Hepatocyte (in vitro differentiated cells): ENCODE measurements around the gene SETBP1. TPM values are rescaled to one million over a fixed set of nuclear protein-coding genes. Genes with fewer than 3 reads are reported as not detected.

Source experiments
- DNase-seq: peaks from one replicate; pipeline ENCODE4 v3.0.0-alpha.2; 2016; ENCODE audit warnings: low spot score
- H2AFZ ChIP-seq: fragments of 200-600 bp; sonication (generic); 2 replicates; pipeline ENCODE4 v1.6.0; 2016; ENCODE audit warnings: antibody characterized with exemption, mild to moderate bottlenecking
- H3K27ac ChIP-seq: fragments of 200-600 bp; sonication (generic); 2 replicates; pipeline ENCODE4 v1.5.1; 2016; ENCODE audit warnings: mild to moderate bottlenecking
- H3K27me3 ChIP-seq: fragments of 200-600 bp; sonication (generic); 2 replicates; pipeline ENCODE4 v1.6.1; 2016
- H3K36me3 ChIP-seq: fragments of 200-600 bp; sonication (generic); replicated peaks from 2 replicates; pipeline ENCODE4 v1.5.1; 2016; ENCODE audit warnings: low read depth; ENCODE audit not compliant: insufficient read depth
- H3K4me1 ChIP-seq: fragments of 200-600 bp; sonication (generic); 2 replicates; pipeline ENCODE4 v1.5.1; 2016; ENCODE audit warnings: mild to moderate bottlenecking, moderate library complexity; ENCODE audit not compliant: insufficient read depth
- H3K4me2 ChIP-seq: fragments of 200-600 bp; sonication (generic); 2 replicates; pipeline ENCODE4 v1.6.0; 2016
- H3K4me3 ChIP-seq: fragments of 200-600 bp; sonication (generic); 2 replicates; pipeline ENCODE4 v1.5.1; 2016; ENCODE audit warnings: mild to moderate bottlenecking
- H3K79me2 ChIP-seq: fragments of 200-600 bp; sonication (generic); 2 replicates; pipeline ENCODE4 v1.6.0; 2017; ENCODE audit warnings: mild to moderate bottlenecking
- H3K9me2 ChIP-seq: fragments of 200-600 bp; sonication (generic); replicated peaks from 2 replicates; pipeline ENCODE4 v1.6.0; 2017; ENCODE audit warnings: mild to moderate bottlenecking; ENCODE audit not compliant: insufficient read depth
- H3K9me3 ChIP-seq: fragments of 200-600 bp; sonication (generic); 2 replicates; pipeline ENCODE4 v1.5.1; 2016; ENCODE audit warnings: low read depth, mild to moderate bottlenecking
- H4K20me1 ChIP-seq: fragments of 200-600 bp; sonication (generic); 2 replicates; pipeline ENCODE4 v1.6.0; 2016; ENCODE audit warnings: mild to moderate bottlenecking; ENCODE audit not compliant: insufficient read depth, poor library complexity, severe bottlenecking
- CTCF ChIP-seq: fragments of 200-600 bp; sonication (generic); IDR thresholded peaks from 2 replicates; pipeline ENCODE4 v1.5.1; 2016; ENCODE audit warnings: antibody characterized with exemption, mild to moderate bottlenecking; ENCODE audit not compliant: poor library complexity
- EZH2 ChIP-seq: fragments of 200-600 bp; sonication (generic); IDR thresholded peaks from 2 replicates; pipeline ENCODE4 v1.6.1; 2016; ENCODE audit warnings: antibody characterized with exemption, mild to moderate bottlenecking, borderline replicate concordance
- EZH2phosphoT487 ChIP-seq: fragments of 200-600 bp; sonication (generic); IDR thresholded peaks from one replicate; pipeline ENCODE4 v1.6.1; 2018; ENCODE audit warnings: antibody characterized with exemption, mild to moderate bottlenecking, low read depth, moderate library complexity; ENCODE audit not compliant: unreplicated experiment, severe bottlenecking
- WGBS: methylation state at CpG from one replicate; pipeline ENCODE4 v1.1.6; 2016; ENCODE audit warnings: low lambda C conversion rate; ENCODE audit errors: missing lambda C conversion rate; 5-methylcytosine and 5-hydroxymethylcytosine counted together
- polyA plus RNA-seq: library from polyadenylated mRNA; unstranded; fragments of >200 nt; fragmentation: Nextera tagmentation; extraction: Ambion mirVana; gene quantifications from 2 replicates; pipeline ENCODE4 v1.2.1, GENCODE V29; 2016
- total RNA-seq: library from RNA; depleted of rRNA; stranded (reverse); fragments of >200 nt; gene quantifications from 2 replicates; pipeline ENCODE4 v1.2.3, GENCODE V29; 2014

The SETBP1 gene
- total and polyA plus RNA-seq, 2 experiments from 2014 or later: 10.3 to 21.1 TPM

- Histone ChIP-seq H3K4me3 (no peak overlapping the region), H3K9me2 (no peaks in the 10 kb centered on the region), H3K36me3 (no peaks in the 10 kb centered on the region), H3K4me2 (no peak overlapping the region), H4K20me1 (no peaks in the 10 kb centered on the region), H3K9me3 (no peaks in the 10 kb centered on the region), H3K79me2 (peaks cover 50% of the 10 kb centered on the region), H2AFZ (no peak overlapping the region), H3K27ac (no peak overlapping the region), H3K4me1 (peaks cover 24% of the 10 kb centered on the region), H3K27me3 (no peaks in the 10 kb centered on the region)
- TF ChIP-seq EZH2 (no peak), EZH2phosphoT487 (no peak), CTCF (no peak)
- DNase-seq: no peak
- 94% methylated on average over 2 of the region's 2 CpGs for WGBS
Measured at GRCh38 chr18:44741085-44741484, 60.4 kb downstream of the SETBP1 start.

DNA sequence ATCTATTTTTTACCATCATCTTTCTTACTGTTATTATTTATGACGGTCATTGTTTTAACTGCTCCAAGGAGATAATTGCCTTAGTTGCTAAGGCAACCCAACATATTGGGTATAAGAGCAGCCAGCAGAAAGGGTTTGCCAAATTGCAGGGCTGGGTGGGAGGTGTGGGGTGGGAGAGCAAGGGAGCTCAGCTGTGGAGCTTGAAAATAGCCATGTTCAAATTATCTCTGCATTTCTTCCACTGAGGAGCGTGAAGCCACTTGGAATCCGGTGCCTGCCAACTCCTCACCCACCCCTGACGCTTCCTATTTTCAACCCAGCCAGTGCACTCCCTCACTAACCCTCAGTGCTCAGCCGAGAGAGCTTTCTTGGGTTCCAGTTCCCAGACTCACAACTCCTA is 60.8 kb downstream of the SETBP1 start:
- DNase-seq: no peak
- H3K4me2 ChIP-seq: no peak overlapping the region
- peaks cover 51% of the 10 kb centered on the region for H3K79me2 ChIP-seq
- no peak overlapping the region for H3K27ac ChIP-seq
- peaks cover 24% of the 10 kb centered on the region for H3K4me1 ChIP-seq
- H2AFZ ChIP-seq: no peak overlapping the region
- H3K36me3 ChIP-seq: no peaks in the 10 kb centered on the region
- H3K9me3 ChIP-seq: no peaks in the 10 kb centered on the region
- H3K9me2 ChIP-seq: no peaks in the 10 kb centered on the region
- WGBS: 87% methylated on average over 5 of the region's 5 CpGs
- TF ChIP-seq EZH2 (no peak), EZH2phosphoT487 (no peak), CTCF (no peak)
- H3K27me3 ChIP-seq: no peaks in the 10 kb centered on the region
- no peak overlapping the region for H3K4me3 ChIP-seq
- no peaks in the 10 kb centered on the region for H4K20me1 ChIP-seq

DNA sequence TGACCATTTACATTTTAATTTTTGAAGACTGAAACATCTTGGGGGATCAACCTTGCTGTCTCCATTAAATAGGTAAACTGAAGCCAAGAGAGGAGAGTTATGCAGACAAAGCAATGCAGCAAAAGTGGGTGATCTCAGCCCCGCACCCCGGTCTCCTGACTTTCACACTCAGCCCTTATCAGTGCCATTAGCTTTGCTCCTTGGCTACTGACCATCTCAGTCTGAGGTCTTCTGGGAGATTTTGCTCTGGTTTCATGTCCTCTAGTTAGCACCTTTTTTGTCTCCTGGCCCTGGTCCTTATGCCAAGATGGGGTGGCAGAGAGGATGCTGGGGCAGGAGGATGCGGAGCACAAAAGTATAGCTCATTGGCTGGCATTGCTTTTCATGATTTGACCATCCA is 61.4 kb downstream of the SETBP1 start:
- H3K4me1 ChIP-seq: peaks cover 19% of the 10 kb centered on the region

More for the DNA sequence above, 61.4 kb downstream of the SETBP1 start:
- Histone ChIP-seq H3K27ac (peak overlapping the region; percentile 73), H2AFZ (no peak overlapping the region), H3K9me2 (no peaks in the 10 kb centered on the region), H3K79me2 (peaks cover 53% of the 10 kb centered on the region), H4K20me1 (no peaks in the 10 kb centered on the region), H3K27me3 (no peaks in the 10 kb centered on the region), H3K9me3 (no peaks in the 10 kb centered on the region), H3K4me2 (no peak overlapping the region), H3K36me3 (no peaks in the 10 kb centered on the region), H3K4me3 (no peak overlapping the region)
- DNase-seq: no peak
- 95% methylated on average over 3 of the region's 3 CpGs for WGBS
- TF ChIP-seq EZH2phosphoT487 (no peak), CTCF (no peak), EZH2 (no peak)
